ENCODE data around the gene PPP2R5A. TPM values are rescaled to one million over a fixed set of nuclear protein-coding genes. Genes with fewer than 3 reads are reported as not detected.

The PPP2R5A gene
- total RNA-seq, 1 donor from 2014 or later: 2.2 TPM

GRCh38 chr1:212290608-212291007, 5.4 kb downstream of the PPP2R5A start:
- Mint-ChIP-seq H3K36me3 (ENCODE audit: unreplicated experiment) (peaks cover 4% of the 10 kb centered on the region), H3K27ac (ENCODE audit: unreplicated experiment) (no peak overlapping the region), H3K9me3 (ENCODE audit: unreplicated experiment) (peaks cover 4% of the 10 kb centered on the region), H3K4me3 (ENCODE audit: unreplicated experiment) (no peak overlapping the region), H3K4me1 (ENCODE audit: low read depth, unreplicated experiment) (peaks cover 5% of the 10 kb centered on the region), H3K27me3 (ENCODE audit: unreplicated experiment) (peaks cover 5% of the 10 kb centered on the region)
- no peak for TF ChIP-seq CTCF (IDR thresholded peaks at IDR 0.05; ENCODE audit: partially characterized antibody, unreplicated experiment)
- no peak for DNase-seq

- H3K9me3 Mint-ChIP-seq (ENCODE audit: unreplicated experiment): peaks cover under 1% of the 10 kb centered on the region
- H3K36me3 Mint-ChIP-seq (ENCODE audit: unreplicated experiment): peaks cover under 1% of the 10 kb centered on the region
- no peak for DNase-seq
- H3K4me3 Mint-ChIP-seq (ENCODE audit: unreplicated experiment): no peak overlapping the region
- no peak overlapping the region for H3K27ac Mint-ChIP-seq (ENCODE audit: unreplicated experiment)
- peaks cover under 1% of the 10 kb centered on the region for H3K27me3 Mint-ChIP-seq (ENCODE audit: unreplicated experiment)
- H3K4me1 Mint-ChIP-seq (ENCODE audit: low read depth, unreplicated experiment): peaks cover 2% of the 10 kb centered on the region
- TF ChIP-seq CTCF (IDR thresholded peaks at IDR 0.05; ENCODE audit: partially characterized antibody, unreplicated experiment): peak; percentile 54
Measured at GRCh38 chr1:212291505-212292134, 6.4 kb downstream of the PPP2R5A start.

GRCh38 chr1:212292250-212293105, 7.3 kb downstream of the PPP2R5A start:
- Mint-ChIP-seq H3K36me3 (ENCODE audit: unreplicated experiment) (no peaks in the 10 kb centered on the region), H3K9me3 (ENCODE audit: unreplicated experiment) (no peaks in the 10 kb centered on the region), H3K4me1 (ENCODE audit: low read depth, unreplicated experiment) (no peaks in the 10 kb centered on the region), H3K27ac (ENCODE audit: unreplicated experiment) (no peak overlapping the region), H3K27me3 (ENCODE audit: unreplicated experiment) (no peaks in the 10 kb centered on the region), H3K4me3 (ENCODE audit: unreplicated experiment) (no peak overlapping the region)
- DNase-seq: no peak
- no peak for TF ChIP-seq CTCF (IDR thresholded peaks at IDR 0.05; ENCODE audit: partially characterized antibody, unreplicated experiment)

- Mint-ChIP-seq H3K4me3 (ENCODE audit: unreplicated experiment) (no peak overlapping the region), H3K27ac (ENCODE audit: unreplicated experiment) (no peak overlapping the region), H3K36me3 (ENCODE audit: unreplicated experiment) (no peaks in the 10 kb centered on the region), H3K4me1 (ENCODE audit: low read depth, unreplicated experiment) (no peaks in the 10 kb centered on the region), H3K9me3 (ENCODE audit: unreplicated experiment) (no peaks in the 10 kb centered on the region), H3K27me3 (ENCODE audit: unreplicated experiment) (no peaks in the 10 kb centered on the region)
- no peak for DNase-seq
- no peak for TF ChIP-seq CTCF (IDR thresholded peaks at IDR 0.05; ENCODE audit: partially characterized antibody, unreplicated experiment)
Measured at GRCh38 chr1:212293579-212293978, 8.4 kb downstream of the PPP2R5A start.

- H3K9me3 Mint-ChIP-seq (ENCODE audit: unreplicated experiment): no peaks in the 10 kb centered on the region
- no peak for TF ChIP-seq CTCF (IDR thresholded peaks at IDR 0.05; ENCODE audit: partially characterized antibody, unreplicated experiment)
- no peaks in the 10 kb centered on the region for H3K36me3 Mint-ChIP-seq (ENCODE audit: unreplicated experiment)
- no peak overlapping the region for H3K27ac Mint-ChIP-seq (ENCODE audit: unreplicated experiment)
- DNase-seq: no peak
- no peak overlapping the region for H3K4me3 Mint-ChIP-seq (ENCODE audit: unreplicated experiment)
- H3K27me3 Mint-ChIP-seq (ENCODE audit: unreplicated experiment): no peaks in the 10 kb centered on the region
- no peaks in the 10 kb centered on the region for H3K4me1 Mint-ChIP-seq (ENCODE audit: low read depth, unreplicated experiment)
Measured at GRCh38 chr1:212294983-212295382, 9.8 kb downstream of the PPP2R5A start.

Measured in glutamatergic neuron (in vitro differentiated cells).